NCI-H2029 (cell line): ENCODE measurements around the gene BCAS4.
"Not testable (repeated sequence)": the region's sequence is repeated elsewhere in the genome, so short reads cannot be mapped to it uniquely, and the experiment has no call there.

ENCODE experiments used
- DNase-seq: peaks from one replicate; lab custom pipeline; 2025; lab: John Stamatoyannopoulos, UW

Gene BCAS4

GRCh38 chr20:50876063-50876685 lies 81.3 kb downstream of the BCAS4 start:
- no peak for DNase-seq

GRCh38 chr20:50876816-50877215 lies 82.0 kb downstream of the BCAS4 start:
- no peak for DNase-seq

DNA sequence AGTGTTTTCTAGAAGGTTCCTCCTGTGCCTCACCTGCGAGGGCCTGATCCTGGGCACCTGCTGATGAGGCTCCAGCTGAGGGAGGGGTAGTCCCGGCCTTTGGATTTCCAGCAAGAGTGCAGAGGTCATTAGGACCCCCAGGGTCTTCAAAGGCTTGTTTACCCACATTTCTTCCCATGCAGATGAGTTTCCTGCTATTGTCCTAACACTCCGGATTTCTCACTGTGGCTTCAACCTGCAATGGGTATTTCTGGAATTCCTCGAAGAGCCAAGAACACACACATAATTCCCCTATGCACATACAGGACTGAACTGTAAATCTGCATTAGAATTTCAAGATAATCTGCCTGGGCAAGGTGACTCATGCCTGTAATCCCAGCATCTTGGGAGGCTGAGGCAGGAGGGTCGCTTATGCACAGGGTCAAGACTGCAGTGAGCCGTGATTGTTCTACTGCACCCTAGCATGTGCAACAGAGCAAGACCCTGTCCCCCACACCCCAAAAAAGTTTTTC lies 82.4 kb downstream of the BCAS4 start:
- no peak for DNase-seq

DNA sequence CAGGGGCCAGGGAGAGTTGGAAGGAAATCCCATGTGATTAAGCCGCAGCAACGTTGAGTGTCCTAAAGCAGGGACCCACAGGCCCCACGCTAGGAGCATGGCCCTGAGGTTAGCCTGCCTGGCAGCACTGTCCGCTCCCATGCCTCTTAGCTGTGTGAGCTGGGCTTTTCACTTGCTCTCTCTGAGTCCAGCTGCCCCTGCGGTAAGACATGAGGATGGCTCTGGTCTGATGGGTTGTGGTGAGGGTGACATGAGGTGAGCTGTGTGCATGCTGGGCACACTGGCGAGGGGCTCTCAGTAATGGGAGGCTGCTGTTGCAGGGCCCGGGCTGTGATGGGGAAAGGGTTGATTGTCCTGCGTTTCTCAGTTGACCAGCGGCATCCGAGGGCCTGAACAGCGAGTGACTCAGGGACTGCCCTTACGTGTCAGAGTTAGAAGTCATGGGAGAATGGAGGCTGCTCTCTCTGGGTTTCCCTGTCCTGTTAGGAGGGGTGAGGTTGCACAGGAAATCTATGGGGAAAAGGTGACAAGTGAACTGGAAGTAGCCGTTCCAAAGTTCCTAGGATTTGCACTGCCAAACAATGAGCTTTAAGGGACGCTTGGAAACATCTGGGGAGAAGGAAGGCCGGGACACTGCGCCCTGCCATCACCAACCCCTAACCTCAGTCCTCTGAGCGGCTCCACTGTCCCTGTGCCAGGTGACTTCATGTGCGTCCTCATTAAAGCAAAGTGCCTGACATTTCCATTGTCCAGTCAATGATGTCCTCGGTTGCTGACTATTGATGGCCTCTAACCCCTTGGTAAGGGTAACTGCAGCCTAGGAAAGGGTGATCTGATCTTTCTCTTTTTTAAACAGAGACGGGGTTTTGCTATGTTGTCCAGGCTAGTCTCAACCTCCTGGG lies 85.0 kb downstream of the BCAS4 start:
- no peak for DNase-seq

DNA sequence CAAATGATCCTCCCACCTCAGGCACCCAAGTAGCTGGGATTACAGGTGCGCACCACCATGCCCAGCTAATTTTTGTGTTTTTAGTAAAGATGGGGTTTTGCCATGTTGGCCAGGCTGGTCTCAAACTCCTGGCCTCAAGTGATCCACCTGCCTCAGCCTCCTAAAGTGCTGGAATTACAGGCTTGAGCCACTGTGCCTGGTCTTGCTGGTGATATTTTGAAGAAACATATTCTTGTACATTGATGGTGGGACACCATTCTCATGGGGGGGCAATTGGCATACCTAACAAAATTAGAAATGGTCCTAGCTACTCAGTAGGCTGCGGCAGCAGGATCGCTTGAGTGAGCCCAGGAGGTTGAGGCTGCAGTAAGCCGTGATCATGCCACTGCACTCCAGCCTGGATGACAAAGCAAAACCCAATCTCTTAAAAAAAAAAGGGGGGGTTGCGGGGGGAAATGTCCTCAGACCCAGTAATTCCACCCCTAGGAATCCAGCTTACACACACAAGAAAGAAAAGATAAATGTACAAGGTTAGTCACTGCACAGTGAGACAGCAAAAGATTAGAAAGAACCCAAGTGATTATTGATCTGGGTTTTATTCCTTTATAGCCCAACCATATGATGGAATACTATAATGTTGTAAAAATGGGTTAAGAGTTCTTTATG lies 87.0 kb downstream of the BCAS4 start:
- DNase-seq, result not testable (repeated sequence)

GRCh38 chr20:50883856-50884255 lies 89.0 kb downstream of the BCAS4 start:
- DNase-seq, result no peak

GRCh38 chr20:50885068-50885467 lies 90.2 kb downstream of the BCAS4 start:
- DNase-seq, result no peak

DNA sequence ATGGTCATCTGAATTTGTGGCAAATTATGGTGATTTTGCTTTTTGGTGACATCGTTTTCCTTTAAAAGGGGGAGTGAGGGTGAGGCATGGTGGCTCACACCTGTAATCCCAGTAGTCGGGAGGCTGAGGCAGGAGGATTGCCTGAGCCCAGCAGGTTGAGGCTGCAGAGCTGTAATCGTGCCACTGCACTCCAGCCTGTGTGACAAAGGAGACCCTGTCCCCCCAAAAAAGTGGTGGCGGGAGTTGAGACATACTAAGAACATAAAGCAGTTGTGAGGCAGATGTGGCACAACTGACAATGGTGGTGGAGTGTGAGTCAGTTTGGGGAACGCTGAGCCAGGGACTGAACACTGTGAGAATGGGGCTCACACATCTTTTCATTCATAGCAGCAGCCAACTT lies 90.9 kb downstream of the BCAS4 start:
- no peak for DNase-seq

- no peak for DNase-seq
Observed at GRCh38 chr20:50886184-50886790, 91.4 kb downstream of the BCAS4 start.

DNA sequence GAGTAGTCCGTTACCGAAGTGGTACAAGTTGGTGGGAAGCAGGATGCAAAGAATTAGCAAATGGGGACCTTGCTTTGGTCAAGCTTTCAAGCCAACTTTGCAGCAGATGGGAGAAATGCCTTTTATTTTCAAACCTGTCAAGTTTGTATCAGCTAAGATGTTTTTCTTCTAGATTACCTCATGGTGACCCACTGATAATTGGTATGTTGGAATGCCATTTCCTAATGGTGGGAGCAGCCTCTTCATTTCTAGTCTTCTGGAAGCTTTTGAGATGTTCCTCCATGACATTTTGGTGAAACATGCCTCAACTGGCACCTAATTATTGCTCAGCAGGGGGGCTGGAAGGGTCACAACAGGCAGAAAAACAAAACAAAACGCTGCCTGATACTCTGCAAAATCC lies 92.7 kb downstream of the BCAS4 start:
- no peak for DNase-seq

DNA sequence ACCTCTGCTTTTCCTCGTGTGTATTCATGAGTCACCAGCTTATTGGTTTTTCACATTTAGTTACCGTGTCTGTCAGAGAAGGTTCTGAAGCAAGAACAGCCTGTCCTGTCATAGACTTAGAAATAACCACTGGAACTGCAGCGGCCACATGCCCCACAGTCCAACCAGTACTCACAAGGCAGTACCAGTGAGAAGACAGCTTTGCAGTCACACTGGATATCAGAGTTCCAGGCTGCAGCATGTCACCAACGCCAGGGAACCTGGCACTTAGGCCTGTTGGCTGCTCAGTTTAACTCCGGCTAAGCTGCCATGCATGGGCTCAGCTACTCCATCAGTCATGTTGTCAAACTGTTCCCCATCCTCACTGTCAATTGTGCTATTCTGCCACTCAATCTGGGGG lies 96.3 kb downstream of the BCAS4 start:
- DNase-seq, result no peak

GRCh38 chr20:50892394-50892793 lies 97.5 kb downstream of the BCAS4 start:
- no peak for DNase-seq

- no peak for DNase-seq
Observed at GRCh38 chr20:50893620-50894019, 98.8 kb downstream of the BCAS4 start.

GRCh38 chr20:50895111-50895830 lies 100.4 kb downstream of the BCAS4 start:
- DNase-seq, result no peak

DNA sequence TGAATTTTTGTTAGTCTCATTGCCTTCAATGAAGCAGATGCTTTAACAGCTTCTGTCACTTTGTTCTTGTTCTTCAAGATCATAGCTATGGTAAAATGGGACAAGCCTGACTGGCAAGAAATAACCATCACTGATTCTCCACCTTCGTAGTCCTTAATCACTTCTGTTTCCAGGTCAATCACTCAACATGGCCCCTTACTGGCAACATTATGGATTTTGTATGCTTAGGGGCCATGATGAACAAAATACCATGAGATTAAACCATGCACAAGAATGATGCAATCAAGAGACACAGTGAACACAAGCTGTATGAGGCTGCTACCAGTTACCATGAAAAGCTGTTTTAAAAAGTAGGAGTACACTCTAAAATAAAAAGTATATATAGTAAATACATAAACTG lies 103.6 kb downstream of the BCAS4 start:
- no peak for DNase-seq

GRCh38 chr20:50900261-50900660 lies 105.4 kb downstream of the BCAS4 start:
- DNase-seq, result no peak

- no peak for DNase-seq
Observed at GRCh38 chr20:50901301-50901700, 106.4 kb downstream of the BCAS4 start.

GRCh38 chr20:50903353-50904051 lies 108.6 kb downstream of the BCAS4 start:
- DNase-seq, result no peak

DNA sequence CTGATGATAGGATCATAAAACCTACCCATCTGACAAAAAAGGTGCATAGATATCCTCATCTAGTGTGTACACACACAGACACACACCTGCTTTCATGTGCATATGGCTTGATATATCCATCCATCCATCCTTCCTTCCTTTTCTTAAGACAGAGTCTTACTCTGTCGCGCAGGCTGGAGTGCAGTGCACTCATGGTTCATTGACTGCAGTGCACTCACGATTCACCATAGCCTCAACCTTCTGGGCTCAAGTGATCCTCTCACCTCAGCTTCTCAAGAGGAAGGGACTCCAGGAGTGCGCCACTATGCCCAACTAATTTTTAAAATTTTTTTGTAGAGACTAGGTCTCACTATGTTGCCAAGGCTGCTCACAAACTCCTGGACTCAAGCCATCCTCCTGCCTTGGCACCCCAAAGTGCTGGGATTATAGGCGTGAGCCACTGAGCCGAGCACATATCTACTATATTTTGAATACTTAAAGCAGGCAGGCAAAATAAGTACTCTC lies 109.3 kb downstream of the BCAS4 start:
- DNase-seq, result no peak

DNA sequence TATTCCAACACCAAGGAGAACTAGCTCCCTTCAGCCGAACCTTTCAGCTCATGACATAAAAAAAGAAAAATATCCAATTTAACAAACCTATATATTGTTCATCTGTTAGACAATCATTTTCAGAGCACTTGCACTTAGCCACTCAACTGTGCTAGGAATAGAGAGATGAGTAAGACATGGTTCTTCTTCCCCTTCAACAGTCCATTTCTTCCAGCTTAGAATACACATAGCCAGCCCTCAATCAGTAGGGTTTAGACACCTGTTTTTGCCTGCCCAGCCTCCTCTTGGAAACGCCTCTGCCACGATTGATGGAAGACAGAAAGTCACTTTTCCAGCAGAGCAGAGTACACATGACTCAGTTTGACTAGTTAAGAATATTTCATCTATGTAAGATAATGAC lies 114.6 kb downstream of the BCAS4 start:
- DNase-seq, result no peak

DNA sequence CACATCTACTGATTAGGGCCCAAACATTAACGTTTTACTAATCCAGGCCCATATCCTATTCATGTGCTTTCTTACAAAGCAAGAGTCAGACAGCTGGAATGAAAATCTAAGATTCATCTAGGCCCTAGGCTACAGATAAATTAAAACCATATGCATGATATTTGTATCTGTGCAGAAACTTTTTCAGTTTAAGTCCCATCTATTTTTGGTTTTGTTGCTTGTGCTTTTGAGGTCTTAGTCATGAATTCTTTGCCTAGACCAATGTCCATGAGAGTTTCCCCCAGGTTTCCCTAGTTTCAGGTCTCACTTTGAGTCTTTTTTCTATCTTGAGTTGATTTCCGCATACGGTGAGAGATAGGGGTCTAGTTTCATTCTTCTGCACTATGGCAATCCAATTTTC lies 116.2 kb downstream of the BCAS4 start:
- DNase-seq, result no peak
